Measurements from ENCODE around the gene TMEM163. TPM values are rescaled to one million over a fixed set of nuclear protein-coding genes. Genes with fewer than 3 reads are reported as not detected.

Gene TMEM163
- total and polyA plus RNA-seq, 2 donors (not counting 3 experiments of a cell fraction or from before 2014, with no cell fraction given), result 1.0 to 2.8 TPM

- Histone ChIP-seq H3K4me1 (ENCODE audit: control insufficient read depth, extremely low read depth, insufficient read depth, low read length) (no peaks in the 10 kb centered on the region), H3K27me3 (ENCODE audit: control insufficient read depth in 2 of 2, insufficient read depth in 2 of 2, low read length in 2 of 2) (no peaks in the 10 kb centered on the region), H3K9me3 (replicated peaks; ENCODE audit: control insufficient read depth, insufficient read depth, low read length) (no peaks in the 10 kb centered on the region), H3K9ac (replicated peaks; ENCODE audit: extremely low read depth, insufficient read depth, low read length) (no peak overlapping the region), H2AFZ (ENCODE audit: low read depth, low read length) (no peak overlapping the region), H3K9me1 (replicated peaks; ENCODE audit: control insufficient read depth, extremely low read depth, insufficient read depth, low read length) (no peaks in the 10 kb centered on the region), H3K27ac (ENCODE audit: insufficient read depth, low read depth, low read length) (no peak overlapping the region), H3K4me3 (replicated peaks in 1 of 3; ENCODE audit: insufficient read depth in 1 of 3, low read depth in 1 of 3, low read length in 3 of 3) (no peak overlapping the region), H3K79me2 (ENCODE audit: control insufficient read depth, insufficient read depth, low read length) (no peaks in the 10 kb centered on the region), H3K4me2 (ENCODE audit: insufficient read depth, low read length) (no peak overlapping the region), H4K20me1 (replicated peaks; ENCODE audit: control insufficient read depth, extremely low read depth, insufficient read depth, low read length) (no peaks in the 10 kb centered on the region), H3K36me3 (ENCODE audit: control insufficient read depth in 2 of 2, extremely low read depth in 1 of 2, insufficient read depth in 2 of 2, low read length in 2 of 2) (no peaks in the 10 kb centered on the region)
- TF ChIP-seq MYC (IDR thresholded peaks at IDR 0.05; ENCODE audit: low read depth, low read length) (no peak), MAX (IDR thresholded peaks at IDR 0.05; ENCODE audit: insufficient read depth, insufficient read length) (no peak), JUN (IDR thresholded peaks at IDR 0.05; ENCODE audit: borderline replicate concordance, insufficient read depth, insufficient read length, low read depth) (no peak), POLR2AphosphoS5 (IDR thresholded peaks at IDR 0.05; ENCODE audit: insufficient read depth, low read depth, low read length) (no peak), GATA2 (IDR thresholded peaks at IDR 0.05; ENCODE audit: insufficient read depth, insufficient read length, low read depth, low read length) (no peak), FOS (IDR thresholded peaks at IDR 0.05; ENCODE audit: borderline replicate concordance, insufficient read depth, low read length) (no peak), POLR2A (IDR thresholded peaks at IDR 0.05; ENCODE audit: low read depth, low read length) (no peak)
- DNase-seq (ENCODE audit: low read depth, low spot score), result no peak
- no TSS peak for BruUV-seq (replicated peaks)
- dilution Hi-C loops (cut with MboI; ENCODE audit: extremely low pct_ligation_motif_present, low sequenced_read_pairs), result no loop called here
- CTCF ChIA-PET, result no interaction called here
- FAIRE-seq, result no peak
- intact Hi-C loops (cut with micrococcal nuclease), result no loop called here
- POLR2A ChIA-PET, result no interaction called here
Measured at GRCh38 chr2:134609924-134610513, 108.8 kb downstream of the TMEM163 start.

- DNase-seq (ENCODE audit: low read depth, low spot score) (no peak), FAIRE-seq (no peak)
- intact Hi-C loops (cut with micrococcal nuclease) (no loop called here), dilution Hi-C loops (cut with MboI; ENCODE audit: extremely low pct_ligation_motif_present, low sequenced_read_pairs) (no loop called here)
- Histone ChIP-seq H3K4me2 (ENCODE audit: insufficient read depth, low read length) (no peak overlapping the region), H3K9me3 (replicated peaks; ENCODE audit: control insufficient read depth, insufficient read depth, low read length) (no peaks in the 10 kb centered on the region), H3K27ac (ENCODE audit: insufficient read depth, low read depth, low read length) (no peak overlapping the region), H3K36me3 (ENCODE audit: control insufficient read depth in 2 of 2, extremely low read depth in 1 of 2, insufficient read depth in 2 of 2, low read length in 2 of 2) (no peaks in the 10 kb centered on the region), H3K4me1 (ENCODE audit: control insufficient read depth, extremely low read depth, insufficient read depth, low read length) (no peaks in the 10 kb centered on the region), H3K79me2 (ENCODE audit: control insufficient read depth, insufficient read depth, low read length) (no peaks in the 10 kb centered on the region), H3K9ac (replicated peaks; ENCODE audit: extremely low read depth, insufficient read depth, low read length) (no peak overlapping the region), H4K20me1 (replicated peaks; ENCODE audit: control insufficient read depth, extremely low read depth, insufficient read depth, low read length) (no peaks in the 10 kb centered on the region), H3K4me3 (replicated peaks in 1 of 3; ENCODE audit: insufficient read depth in 1 of 3, low read depth in 1 of 3, low read length in 3 of 3) (no peak overlapping the region), H2AFZ (ENCODE audit: low read depth, low read length) (no peak overlapping the region), H3K9me1 (replicated peaks; ENCODE audit: control insufficient read depth, extremely low read depth, insufficient read depth, low read length) (no peaks in the 10 kb centered on the region), H3K27me3 (ENCODE audit: control insufficient read depth in 2 of 2, insufficient read depth in 2 of 2, low read length in 2 of 2) (no peaks in the 10 kb centered on the region)
- BruUV-seq (replicated peaks), result no TSS peak
- TF ChIP-seq JUN (IDR thresholded peaks at IDR 0.05; ENCODE audit: borderline replicate concordance, insufficient read depth, insufficient read length, low read depth) (no peak), FOS (IDR thresholded peaks at IDR 0.05; ENCODE audit: borderline replicate concordance, insufficient read depth, low read length) (no peak), MYC (IDR thresholded peaks at IDR 0.05; ENCODE audit: low read depth, low read length) (no peak), CTCF (IDR thresholded peaks at IDR 0.05; ENCODE audit: extremely low read depth in 1 of 2, insufficient read depth in 1 of 2, low read depth in 1 of 2, low read length in 2 of 2) (no peak), POLR2A (IDR thresholded peaks at IDR 0.05; ENCODE audit: low read depth, low read length) (no peak), GATA2 (IDR thresholded peaks at IDR 0.05; ENCODE audit: insufficient read depth, insufficient read length, low read depth, low read length) (no peak), MAX (IDR thresholded peaks at IDR 0.05; ENCODE audit: insufficient read depth, insufficient read length) (no peak), POLR2AphosphoS5 (IDR thresholded peaks at IDR 0.05; ENCODE audit: insufficient read depth, low read depth, low read length) (no peak), EZH2 (IDR thresholded peaks at IDR 0.05; ENCODE audit: borderline replicate concordance, low read depth, low read length, severe bottlenecking) (no peak)
- CTCF ChIA-PET, result interaction anchor here (0.6 to 1.2 kb wide), 4 partner anchors 8 to 1452 kb away, joined by 3 to 4 read pairs (median 3); no protein-coding TSS in a partner anchor
- POLR2A ChIA-PET, result no interaction called here
Measured at GRCh38 chr2:134603966-134604365, 114.8 kb downstream of the TMEM163 start.
